Measurements from ENCODE around the gene DLG2. TPM values are rescaled to one million over a fixed set of nuclear protein-coding genes. Genes with fewer than 3 reads are reported as not detected.

The DLG2 gene
- total RNA-seq, 1 donor from 2014 or later: 5.1 TPM

DNA sequence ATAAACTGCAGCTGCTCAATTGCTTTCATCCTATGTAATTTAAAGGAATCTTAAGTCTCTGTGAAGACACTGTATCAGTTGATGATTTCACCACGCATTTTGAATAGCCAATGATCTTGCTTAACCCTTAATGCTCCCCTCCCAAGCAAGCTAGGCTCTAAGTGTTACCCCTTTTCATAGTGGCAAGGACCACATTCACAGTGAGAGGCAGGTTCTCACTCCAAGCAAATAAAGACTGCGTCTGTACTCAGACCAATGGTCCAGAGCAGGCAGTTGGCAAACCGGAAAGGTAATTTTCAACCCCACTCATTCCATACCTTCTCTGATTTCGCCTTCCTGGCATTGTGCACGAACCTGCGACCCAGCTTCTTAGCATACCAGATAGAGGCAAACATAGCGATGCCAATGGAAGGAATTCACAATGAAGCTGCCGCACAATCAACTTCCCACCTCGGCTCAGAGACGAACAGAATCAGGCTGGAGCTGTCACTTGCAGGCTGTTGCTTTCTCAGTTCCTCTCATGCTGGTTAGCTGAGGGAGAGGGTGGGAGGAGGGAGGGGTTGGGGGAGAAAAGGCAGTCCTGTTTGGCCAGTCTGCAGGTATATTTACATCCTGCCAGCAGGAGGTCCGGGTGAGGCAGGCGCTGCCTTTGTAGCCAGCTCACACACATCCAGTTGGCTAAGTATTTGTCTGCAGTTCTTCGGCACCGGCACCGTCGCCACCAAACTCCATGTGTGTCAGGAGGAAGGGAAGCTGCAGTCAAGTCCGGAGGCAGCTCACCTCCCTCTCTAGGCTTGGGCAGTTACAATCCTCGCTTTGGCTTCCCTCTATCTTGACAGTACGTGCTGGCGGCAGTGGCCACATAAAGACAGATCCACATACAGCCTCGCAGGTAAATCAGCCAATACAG lies 1189.8 kb downstream of the DLG2 start:
- H3K36me3 Mint-ChIP-seq (ENCODE audit: low read depth, unreplicated experiment): no peaks in the 10 kb centered on the region
- H3K4me3 Mint-ChIP-seq (ENCODE audit: unreplicated experiment): peak overlapping the region; percentile 22
- no peaks in the 10 kb centered on the region for H3K27me3 Mint-ChIP-seq (ENCODE audit: unreplicated experiment)
- H3K4me1 Mint-ChIP-seq (ENCODE audit: unreplicated experiment): peaks cover 7% of the 10 kb centered on the region
- no peaks in the 10 kb centered on the region for H3K9me3 Mint-ChIP-seq (ENCODE audit: unreplicated experiment)
- peak; percentile 18 for DNase-seq (ENCODE audit: low spot score)
- no peak for TF ChIP-seq CTCF (IDR thresholded peaks at IDR 0.05; ENCODE audit: unreplicated experiment)
- no peak overlapping the region for H3K27ac Mint-ChIP-seq (ENCODE audit: unreplicated experiment)

DNA sequence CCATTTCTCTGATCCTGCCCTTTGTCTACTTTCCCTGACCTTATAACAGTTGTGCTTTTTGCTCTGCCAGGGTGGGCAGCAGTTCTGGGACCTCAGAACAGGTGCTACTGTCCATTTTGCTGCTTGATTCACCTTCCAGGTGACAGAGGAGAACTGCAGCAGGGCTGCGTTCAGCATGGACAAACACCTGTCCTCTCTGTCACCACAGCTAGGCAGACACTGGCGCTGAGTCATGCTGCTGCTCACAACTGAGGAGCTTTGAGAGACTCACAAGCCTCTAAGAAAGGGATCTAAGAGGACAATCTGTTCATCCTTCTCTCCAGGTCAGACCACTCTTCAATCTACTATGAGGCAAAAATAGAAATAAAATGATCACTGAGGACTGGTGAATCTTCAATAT lies 1196.5 kb downstream of the DLG2 start:
- peaks cover 1% of the 10 kb centered on the region for H3K27me3 Mint-ChIP-seq (ENCODE audit: unreplicated experiment)
- no peak for DNase-seq (ENCODE audit: low spot score)
- H3K4me1 Mint-ChIP-seq (ENCODE audit: unreplicated experiment): no peaks in the 10 kb centered on the region
- no peak overlapping the region for H3K27ac Mint-ChIP-seq (ENCODE audit: unreplicated experiment)
- H3K36me3 Mint-ChIP-seq (ENCODE audit: low read depth, unreplicated experiment): no peaks in the 10 kb centered on the region
- no peak for TF ChIP-seq CTCF (IDR thresholded peaks at IDR 0.05; ENCODE audit: unreplicated experiment)
- H3K9me3 Mint-ChIP-seq (ENCODE audit: unreplicated experiment): no peaks in the 10 kb centered on the region
- H3K4me3 Mint-ChIP-seq (ENCODE audit: unreplicated experiment): no peak overlapping the region

DNA sequence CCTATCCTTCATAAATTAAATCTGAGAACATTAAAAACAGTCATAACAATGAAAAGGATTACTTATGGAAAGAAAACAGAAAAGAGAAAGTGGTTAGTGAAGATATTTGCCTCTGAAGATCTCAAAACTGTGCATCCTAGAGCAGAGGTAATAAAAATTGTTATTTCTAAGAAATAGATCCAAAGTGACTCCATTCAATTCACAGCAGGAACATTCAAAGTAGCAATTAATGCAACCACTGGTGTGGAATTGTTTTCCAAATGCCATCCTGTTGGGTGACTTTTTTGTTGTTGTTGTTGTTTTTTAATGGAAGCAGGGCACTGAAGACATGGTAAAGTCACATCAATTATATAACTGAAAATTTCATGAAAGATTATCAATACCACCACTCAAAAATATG lies 1201.5 kb downstream of the DLG2 start:
- TF ChIP-seq CTCF (IDR thresholded peaks at IDR 0.05; ENCODE audit: unreplicated experiment): no peak

DNA sequence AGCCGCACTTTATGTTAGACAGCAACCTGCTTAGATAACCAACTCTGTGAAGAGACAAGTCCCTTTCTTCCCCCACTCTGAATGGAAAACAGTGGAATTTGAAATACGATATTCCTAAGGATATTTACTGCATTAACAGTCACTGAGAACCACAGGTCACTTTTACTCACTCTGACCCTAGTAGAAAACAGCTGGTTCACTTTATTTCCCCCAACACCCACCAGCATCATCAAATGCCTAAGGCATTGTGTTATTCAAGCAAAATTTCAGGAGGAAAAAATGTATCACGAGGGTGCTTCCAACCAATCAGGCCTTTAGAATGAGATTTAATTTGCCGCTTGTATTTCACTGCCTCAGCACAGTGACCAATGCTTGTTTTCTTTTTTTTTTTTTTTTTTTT lies 1206.9 kb downstream of the DLG2 start:
- no peaks in the 10 kb centered on the region for H3K4me1 Mint-ChIP-seq (ENCODE audit: unreplicated experiment)
- no peaks in the 10 kb centered on the region for H3K27me3 Mint-ChIP-seq (ENCODE audit: unreplicated experiment)
- H3K27ac Mint-ChIP-seq (ENCODE audit: unreplicated experiment): no peak overlapping the region
- no peak for DNase-seq (ENCODE audit: low spot score)
- no peak for TF ChIP-seq CTCF (IDR thresholded peaks at IDR 0.05; ENCODE audit: unreplicated experiment)
- H3K9me3 Mint-ChIP-seq (ENCODE audit: unreplicated experiment): no peaks in the 10 kb centered on the region
- no peak overlapping the region for H3K4me3 Mint-ChIP-seq (ENCODE audit: unreplicated experiment)
- no peaks in the 10 kb centered on the region for H3K36me3 Mint-ChIP-seq (ENCODE audit: low read depth, unreplicated experiment)

More for the DNA sequence above, 1201.5 kb downstream of the DLG2 start:
- Mint-ChIP-seq H3K9me3 (ENCODE audit: unreplicated experiment) (no peaks in the 10 kb centered on the region), H3K27me3 (ENCODE audit: unreplicated experiment) (peaks cover 1% of the 10 kb centered on the region), H3K4me1 (ENCODE audit: unreplicated experiment) (no peaks in the 10 kb centered on the region), H3K27ac (ENCODE audit: unreplicated experiment) (no peak overlapping the region), H3K36me3 (ENCODE audit: low read depth, unreplicated experiment) (no peaks in the 10 kb centered on the region), H3K4me3 (ENCODE audit: unreplicated experiment) (no peak overlapping the region)
- no peak for DNase-seq (ENCODE audit: low spot score)

DNA sequence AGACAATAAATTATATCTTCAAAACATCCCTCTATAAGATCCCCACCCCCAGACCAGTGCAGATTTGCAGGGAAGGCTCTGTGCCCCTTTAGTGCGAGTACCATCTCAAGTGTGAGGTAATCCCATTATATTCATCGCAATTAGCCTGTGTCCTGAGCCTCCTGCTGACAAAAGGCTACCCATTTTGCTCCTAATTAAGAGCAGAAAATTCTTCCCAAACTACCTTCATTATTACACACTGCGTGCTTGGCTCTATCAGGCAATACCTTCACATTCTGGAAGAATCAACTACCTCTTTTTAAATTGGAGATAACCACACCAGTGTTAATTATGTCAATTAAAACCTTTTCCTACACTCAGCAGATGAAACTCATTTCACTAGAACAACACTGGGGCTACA lies 1207.5 kb downstream of the DLG2 start:
- no peaks in the 10 kb centered on the region for H3K4me1 Mint-ChIP-seq (ENCODE audit: unreplicated experiment)
- H3K9me3 Mint-ChIP-seq (ENCODE audit: unreplicated experiment): no peaks in the 10 kb centered on the region
- H3K36me3 Mint-ChIP-seq (ENCODE audit: low read depth, unreplicated experiment): no peaks in the 10 kb centered on the region
- no peak overlapping the region for H3K27ac Mint-ChIP-seq (ENCODE audit: unreplicated experiment)
- DNase-seq (ENCODE audit: low spot score): no peak
- no peaks in the 10 kb centered on the region for H3K27me3 Mint-ChIP-seq (ENCODE audit: unreplicated experiment)
- no peak overlapping the region for H3K4me3 Mint-ChIP-seq (ENCODE audit: unreplicated experiment)
- no peak for TF ChIP-seq CTCF (IDR thresholded peaks at IDR 0.05; ENCODE audit: unreplicated experiment)
